ENCODE measurements around the gene THSD4.
A peak's percentile ranks its signal among the peaks of the same experiment; 100 is the strongest.

GRCh38 chr15:71443538-71443937 is 328.3 kb downstream of the THSD4 start:
- no peak for TF ChIP-seq YY1 (IDR thresholded peaks at IDR 0.05; ENCODE audit: low read depth, low read length)
- TF ChIP-seq, protein P1, sequence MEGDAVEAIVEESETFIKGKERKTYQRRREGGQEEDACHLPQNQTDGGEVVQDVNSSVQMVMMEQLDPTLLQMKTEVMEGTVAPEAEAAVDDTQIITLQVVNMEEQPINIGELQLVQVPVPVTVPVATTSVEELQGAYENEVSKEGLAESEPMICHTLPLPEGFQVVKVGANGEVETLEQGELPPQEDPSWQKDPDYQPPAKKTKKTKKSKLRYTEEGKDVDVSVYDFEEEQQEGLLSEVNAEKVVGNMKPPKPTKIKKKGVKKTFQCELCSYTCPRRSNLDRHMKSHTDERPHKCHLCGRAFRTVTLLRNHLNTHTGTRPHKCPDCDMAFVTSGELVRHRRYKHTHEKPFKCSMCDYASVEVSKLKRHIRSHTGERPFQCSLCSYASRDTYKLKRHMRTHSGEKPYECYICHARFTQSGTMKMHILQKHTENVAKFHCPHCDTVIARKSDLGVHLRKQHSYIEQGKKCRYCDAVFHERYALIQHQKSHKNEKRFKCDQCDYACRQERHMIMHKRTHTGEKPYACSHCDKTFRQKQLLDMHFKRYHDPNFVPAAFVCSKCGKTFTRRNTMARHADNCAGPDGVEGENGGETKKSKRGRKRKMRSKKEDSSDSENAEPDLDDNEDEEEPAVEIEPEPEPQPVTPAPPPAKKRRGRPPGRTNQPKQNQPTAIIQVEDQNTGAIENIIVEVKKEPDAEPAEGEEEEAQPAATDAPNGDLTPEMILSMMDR (IDR thresholded peaks at IDR 0.05; ENCODE audit: control extremely low read depth in 1 of 3, insufficient read depth in 1 of 3, low read depth in 1 of 3, low read length in 3 of 3), result peak; percentile 59 to 66 (median 65)
- TF ChIP-seq SIRT6 (IDR thresholded peaks at IDR 0.05; ENCODE audit: low read length), result no peak

Data from H1 (cell line).